GM19438 (cell line): ENCODE results near the gene OGFOD2.

Experiments used
- ATAC-seq: cut with Tn5 transposase; IDR thresholded peaks from one replicate; pipeline ENCODE4 v1.9.1; 2021; ENCODE audit warnings: low read depth; ENCODE audit not compliant: unreplicated experiment

The OGFOD2 gene

DNA sequence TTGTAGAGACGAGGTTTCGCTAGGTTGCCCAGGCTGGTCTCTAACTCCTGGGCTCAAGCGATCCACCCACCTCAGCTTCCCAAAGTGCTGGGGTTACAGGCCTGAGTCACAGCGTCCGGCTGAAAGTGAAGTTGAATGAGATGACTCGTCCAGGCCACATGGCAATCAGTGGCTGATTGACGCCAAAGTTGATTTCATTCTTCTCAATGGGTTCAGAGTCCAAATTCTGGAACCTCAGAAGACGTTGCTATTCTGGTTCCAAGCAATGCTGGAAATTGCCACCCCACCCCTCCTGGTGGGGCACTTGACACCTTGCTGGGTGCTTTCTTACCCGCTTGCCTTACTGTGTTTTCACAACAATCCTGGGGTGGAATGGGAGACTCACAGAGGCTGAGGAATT lies 23.6 kb upstream of the OGFOD2 start:
- no peak for ATAC-seq

DNA sequence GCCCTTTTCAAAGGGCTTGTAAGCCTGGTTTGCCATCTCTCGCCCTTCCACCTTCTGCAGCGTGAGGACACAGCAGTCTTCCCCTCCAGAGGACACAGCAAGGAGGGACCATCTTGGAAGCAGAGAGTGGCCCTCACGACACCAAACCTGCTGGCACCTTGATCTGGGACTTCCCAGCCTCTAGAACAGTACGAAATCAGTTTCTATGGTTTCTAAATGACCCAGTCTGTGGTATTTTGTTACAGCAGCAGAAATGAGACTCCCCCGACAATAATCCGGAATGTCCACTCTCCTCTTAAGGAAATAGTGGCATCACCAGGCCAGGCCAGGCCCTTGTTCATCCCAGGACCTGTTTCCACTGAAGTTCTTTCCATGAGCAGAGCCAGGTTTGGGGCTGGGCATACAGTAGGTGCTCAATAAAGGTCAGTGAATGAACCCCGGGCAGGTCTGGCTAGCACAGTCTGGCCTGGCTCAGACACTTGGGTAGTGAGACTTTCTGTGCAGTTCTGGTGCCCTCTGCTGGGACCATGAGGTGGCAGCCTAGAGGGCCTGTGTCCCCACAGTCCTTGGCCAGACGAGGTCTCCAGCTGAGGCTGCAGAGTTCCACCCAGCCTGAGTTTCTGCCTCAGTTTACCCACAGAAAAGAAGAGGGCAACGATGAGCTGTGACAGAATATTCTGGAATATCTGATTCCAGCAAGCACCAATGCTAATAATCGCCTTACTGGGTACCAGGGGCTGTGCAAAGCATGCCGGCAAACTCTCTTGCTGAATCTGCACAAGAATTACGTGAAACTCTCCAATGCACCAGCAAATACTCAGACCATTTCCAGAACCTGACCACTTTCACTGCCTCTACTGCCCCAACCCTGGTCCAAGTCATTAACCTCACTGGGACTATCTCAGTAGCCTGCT lies 22.8 kb upstream of the OGFOD2 start:
- peak; percentile 86 for ATAC-seq

DNA sequence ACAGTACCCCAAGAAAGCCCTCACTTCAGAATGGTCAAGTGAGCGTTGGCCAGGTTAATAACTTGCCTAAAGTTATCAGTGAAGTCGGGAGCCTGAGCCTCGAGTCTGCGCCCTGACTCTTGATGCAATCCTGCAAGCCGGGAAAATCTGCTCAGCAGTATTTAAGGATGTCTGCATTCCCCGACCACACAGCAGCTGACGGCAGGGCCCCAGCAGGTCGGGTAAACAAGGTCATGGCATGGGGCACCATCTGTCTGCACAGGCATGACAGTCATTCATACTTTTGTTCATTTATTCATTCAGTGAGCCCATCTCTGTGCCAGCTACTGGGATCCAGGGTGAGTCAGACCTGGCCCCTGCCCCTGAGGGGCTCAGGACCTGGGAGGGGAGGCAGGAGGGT lies 19.9 kb upstream of the OGFOD2 start:
- no peak for ATAC-seq

DNA sequence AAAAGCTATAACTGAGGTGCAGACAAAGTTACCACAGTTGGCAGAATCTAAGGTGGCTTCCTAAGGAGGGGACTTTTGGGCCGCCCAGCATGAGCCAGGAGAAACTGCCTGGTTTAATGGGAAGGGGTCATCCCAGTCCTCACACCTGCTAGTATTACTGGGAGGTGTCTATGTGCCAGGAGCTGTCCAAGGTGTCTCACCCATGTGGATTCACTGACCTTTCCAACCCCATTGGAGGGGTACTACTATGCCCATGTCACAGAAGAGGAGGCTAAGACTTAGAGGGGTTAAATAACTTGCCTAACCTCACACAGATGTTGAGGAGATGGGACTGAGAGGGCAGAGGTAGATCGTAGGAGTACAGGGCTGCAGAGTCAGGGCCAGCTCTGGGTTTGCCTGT lies 19.0 kb upstream of the OGFOD2 start:
- ATAC-seq = no peak

DNA sequence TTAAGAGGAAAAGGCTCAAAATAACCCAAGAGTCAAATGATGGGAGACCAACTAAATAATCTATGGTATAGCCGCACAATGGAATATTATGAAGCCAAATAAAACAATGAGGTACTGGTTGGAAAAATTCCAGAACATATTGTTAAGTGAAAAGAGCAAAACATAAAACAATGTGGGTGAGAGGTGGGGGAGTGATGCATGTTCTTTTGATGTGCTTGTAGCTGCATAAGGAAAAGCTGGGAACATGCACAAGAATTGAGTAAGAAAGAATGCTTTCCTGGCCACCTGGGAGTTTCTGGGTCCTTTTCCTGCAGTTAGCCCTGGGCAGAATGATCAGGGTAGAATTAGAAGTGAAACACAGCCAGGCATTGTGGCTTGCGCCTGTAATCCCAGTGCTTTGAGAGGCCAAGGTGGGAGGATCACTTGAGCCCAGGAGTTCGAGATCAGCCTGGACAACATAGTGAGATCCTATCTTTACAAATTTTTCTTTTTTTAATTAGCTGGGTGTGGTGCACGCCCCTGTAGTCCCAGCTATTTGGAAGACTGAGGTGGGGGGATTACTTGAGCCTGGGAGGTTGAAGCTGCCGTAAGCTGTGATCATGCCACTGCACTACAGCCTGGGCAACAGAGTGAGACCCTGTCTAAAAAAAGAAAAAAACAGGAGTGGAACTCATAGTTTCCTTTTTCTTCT lies 16.7 kb upstream of the OGFOD2 start:
- no peak for ATAC-seq

DNA sequence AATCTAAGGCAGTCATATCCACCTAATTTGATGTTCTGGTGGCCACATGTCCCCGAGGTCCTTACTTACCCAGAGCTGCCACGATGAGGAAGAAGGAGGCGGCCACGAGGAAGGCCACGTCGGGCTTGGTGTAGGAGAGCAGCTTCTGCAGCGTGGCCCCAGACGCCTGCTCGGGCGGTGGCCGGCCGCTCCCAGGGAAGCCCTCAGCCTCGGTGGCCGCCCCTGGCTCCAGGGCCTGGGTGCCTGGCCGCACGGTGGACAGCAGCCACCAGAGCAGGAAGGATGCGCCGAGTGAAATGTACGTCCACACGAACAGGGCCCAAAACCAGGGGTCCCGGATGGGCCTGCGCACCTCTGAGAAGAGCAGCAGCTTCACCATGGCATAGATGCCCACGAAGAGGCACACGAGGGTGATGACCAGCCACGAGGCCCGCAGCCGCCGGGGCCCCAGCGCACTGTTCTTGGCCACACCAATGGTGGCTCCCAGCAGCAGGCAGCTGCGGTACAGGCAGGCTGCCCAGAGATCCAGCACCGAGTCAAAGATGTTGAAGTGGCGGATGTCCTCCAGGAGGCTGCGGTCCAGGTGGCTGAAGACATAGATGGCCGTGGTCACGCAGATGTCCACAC lies 15.4 kb upstream of the OGFOD2 start:
- ATAC-seq = no peak

DNA sequence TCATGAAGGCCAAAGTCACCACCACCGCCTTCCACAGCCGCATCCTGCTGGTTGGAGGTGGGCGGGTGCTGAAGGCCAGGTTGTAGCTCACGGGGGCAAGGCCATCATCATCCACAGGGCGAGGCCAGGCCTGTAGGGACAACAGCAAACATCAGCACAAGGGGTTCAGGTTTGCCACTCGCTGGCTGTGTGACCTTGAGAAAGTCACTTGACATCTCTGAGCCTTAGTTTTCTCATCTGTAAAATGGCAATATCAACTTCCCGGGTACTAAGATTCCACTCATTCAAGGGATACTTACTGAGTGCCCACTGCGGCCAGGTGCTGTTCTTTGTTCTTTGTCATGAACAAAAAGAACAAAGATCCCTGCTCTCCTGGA lies 14.9 kb upstream of the OGFOD2 start:
- ATAC-seq = no peak

DNA sequence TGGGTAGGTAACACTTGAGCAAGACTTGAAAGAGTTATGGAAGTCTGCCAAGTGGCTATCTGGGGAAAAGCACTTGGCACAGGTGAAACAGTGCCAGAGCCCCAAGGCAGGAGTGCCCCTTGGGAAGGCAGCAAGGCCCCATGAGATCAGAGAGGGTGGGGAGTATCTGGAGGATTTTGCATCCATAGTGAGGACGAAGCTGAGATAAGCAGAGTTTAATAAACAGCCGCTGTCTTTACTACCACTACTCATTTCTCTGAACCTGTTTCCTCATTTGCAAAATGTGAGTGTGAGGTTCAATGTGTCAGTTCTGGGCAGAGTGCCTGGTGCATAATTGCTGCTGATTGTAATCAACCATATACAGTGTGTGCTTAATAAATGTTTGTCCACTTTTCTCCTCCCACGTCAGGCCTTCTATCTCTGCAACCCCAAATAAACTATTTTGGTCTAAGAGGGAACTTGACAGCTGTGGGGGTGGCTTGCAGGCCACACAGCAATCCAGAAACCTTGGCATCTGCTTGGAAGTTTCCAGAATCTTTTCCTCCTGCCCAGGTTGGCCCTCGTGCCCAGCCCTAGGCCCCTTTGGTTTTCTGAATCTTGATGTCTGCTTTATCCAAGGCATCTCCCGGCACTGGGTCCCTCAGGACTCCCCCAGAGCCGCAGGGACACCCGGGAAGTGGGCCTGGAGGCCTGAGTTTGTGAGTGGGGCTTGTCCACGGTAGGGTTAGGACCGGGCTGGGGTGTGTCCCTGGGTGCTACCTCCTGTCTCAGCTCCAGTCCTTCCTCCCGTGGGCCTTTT lies 13.3 kb upstream of the OGFOD2 start:
- no peak for ATAC-seq

DNA sequence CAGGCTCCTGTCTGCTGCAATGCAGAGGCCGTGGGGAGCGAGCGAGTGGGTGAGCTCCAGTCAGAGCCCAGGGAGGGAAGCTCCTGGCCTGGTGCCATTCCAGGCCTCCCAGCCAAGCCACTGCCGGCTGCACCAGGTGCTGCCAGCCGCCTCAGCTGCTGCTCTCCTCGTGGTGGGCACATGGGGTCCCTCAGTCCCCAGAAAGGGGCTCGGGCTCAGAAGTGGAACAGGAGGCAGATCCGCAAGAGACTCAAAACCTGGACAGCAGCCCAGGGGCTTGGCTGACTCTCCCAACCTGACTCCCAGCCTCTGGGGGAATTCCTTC lies 11.1 kb upstream of the OGFOD2 start:
- no peak for ATAC-seq

DNA sequence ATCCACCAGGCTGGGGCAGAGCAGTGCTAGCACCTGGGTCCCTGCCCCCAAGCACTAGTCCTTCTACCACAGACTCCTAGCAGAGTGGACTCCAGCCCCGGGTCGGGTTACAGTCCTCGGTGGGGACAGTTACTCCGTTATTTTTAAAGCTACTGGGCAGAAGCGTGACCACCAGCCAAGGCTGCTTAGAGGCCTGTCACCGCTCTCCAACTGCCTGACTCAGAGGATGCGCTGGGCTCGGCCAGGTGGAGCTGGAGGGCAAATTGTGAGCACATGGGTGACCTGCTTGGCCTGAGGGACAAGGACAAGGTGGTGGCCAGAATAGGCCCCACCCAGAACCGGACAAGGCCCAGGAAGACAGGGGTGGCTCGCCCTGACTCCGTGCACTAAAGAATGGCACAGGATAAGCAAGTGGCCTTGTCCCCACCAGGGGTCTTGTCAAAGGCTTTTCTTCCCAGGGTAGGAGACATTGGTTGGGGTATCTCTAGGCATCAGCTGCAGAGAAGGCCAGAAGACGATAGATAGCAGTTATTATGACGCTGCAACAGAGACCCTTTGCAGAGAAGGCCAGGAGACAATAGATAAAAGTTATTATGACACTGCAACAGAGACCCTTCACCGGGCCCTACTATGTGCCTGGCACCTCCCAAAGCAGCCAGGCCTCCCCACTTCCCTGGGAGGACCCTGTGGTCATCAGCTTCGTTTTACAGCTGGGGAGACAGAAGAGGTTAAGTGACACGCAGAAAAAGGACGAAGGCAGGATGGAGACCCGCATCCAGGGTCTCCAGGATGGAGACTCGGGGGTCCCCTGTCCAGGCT lies 10.4 kb upstream of the OGFOD2 start:
- no peak for ATAC-seq

DNA sequence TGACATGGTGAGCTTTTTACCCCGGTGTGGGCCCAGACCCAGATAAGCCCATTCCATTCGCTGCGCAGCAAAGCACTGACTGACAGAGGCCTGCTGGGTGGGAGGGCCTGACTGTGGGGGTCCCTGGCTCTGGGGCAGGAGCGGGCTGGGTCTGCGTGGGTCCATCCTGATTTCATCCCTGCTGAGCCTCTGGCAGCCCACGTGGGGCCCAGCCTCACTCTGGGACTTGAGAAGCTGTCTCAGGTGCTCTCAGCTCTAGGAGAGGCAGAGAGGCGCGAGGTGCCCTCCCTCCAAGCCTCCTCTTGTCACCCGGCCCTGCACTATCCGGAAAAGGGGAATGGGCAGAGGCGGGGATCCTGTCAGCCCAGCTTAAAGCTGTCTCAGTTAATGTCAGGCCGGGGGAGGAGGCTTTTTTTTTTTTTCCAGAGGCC lies 9.7 kb upstream of the OGFOD2 start:
- ATAC-seq = no peak

DNA sequence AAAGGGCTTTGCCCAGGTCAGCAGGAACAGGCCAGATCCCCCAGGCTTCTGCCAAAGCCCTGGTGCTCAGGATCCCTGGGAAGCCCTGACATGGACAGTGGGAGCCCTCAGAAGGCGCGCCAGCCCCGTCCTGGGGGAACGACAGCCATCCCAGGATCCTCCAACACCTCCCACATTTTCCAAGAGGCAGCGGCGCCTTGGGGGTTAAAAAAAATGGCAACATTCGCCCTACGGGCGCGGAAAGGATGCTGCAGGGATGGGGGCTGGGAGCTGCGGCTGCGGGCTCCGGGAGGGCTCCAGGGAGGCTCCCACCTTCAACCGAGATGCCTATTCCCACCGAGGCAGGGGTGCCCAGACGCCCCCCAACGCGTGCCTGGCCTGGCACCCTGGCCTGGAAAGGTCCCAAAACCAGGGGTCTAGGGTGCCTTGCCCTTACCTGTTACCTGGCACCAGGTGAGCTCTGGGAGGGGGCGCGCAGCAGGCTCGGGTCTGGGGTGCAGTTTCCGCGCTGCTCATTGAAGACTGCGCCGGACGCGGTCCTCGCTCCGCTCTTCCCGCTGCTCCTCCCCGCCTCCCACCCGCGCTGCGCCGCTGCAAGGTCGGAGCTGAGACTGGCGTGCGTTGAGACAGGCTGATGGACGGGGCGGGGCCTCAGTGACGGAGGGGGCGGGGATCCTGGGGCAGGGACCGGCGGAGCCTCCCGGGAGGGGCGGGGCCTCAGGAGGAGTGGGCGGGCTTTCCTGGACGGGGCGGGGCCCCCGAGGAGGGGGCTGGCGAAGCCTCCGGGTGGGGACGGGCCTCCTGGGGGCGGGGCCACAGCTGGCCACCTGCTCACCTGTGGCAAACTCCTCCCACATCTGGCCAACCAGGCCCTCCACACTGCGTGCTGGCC lies 8.9 kb upstream of the OGFOD2 start, which contains the start of gene ABCB9:
TSS of gene ABCB9 (minus strand) at position 613 of the 892 bp plus-strand sequence. CDS start 6,228 bp downstream, outside the sequence.
- peak; percentile 74 for ATAC-seq

DNA sequence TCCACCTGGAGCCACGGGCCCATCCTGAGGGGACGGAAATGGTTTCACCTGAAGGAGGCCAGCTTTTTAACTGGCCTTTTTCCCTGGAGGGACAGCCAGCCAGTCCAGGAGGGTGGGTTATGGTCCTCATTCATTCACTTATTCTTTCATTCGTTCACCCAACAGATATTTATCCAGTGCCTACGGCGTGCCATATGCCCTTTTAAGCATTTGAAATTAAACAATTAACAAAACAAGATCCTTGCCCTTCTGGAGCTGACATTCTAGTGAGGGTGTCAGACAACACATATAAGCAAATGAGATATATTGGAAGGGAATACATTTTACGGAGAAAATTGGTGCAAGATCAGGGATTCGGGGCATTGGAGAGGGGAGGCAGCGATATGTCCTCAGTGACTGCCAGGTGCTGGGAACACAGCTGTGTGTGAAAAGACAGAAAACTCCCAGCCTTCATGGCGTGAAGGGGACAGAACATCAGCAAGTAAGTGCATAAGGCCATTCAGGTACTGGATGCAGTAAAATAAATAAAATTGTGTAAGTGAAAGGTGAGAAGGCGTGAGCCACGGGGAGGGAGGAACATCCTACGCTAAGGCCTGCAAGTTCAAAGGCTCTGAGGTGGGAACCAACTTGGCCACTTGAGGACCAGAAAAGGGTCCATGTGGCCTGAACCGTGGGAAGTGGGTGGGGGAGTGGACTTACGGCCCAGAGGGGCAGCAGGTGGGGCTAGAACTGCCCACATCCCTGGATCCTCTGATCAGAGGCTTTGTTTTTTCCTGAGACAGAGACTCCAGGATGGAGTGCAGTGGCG lies 8.1 kb upstream of the OGFOD2 start:
- no peak for ATAC-seq

DNA sequence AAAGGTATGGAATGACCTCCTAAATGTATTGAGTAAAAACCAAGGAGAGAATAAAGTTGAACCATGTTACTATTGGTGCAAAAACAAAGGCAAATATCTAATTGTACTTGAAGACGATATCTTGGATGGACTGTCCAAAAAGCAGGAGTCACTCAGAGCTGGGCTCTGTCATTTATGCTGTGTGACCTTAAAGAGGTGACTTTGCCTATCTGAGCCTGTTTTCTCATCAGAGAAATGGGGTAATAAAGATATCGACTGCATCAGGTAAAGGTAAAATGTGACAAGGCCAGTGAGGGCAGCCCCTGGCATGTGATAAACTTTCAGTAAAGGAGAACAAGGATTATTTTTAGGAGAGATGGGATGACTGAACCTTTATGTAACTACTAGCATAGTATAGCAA lies 6.9 kb upstream of the OGFOD2 start:
- no peak for ATAC-seq

DNA sequence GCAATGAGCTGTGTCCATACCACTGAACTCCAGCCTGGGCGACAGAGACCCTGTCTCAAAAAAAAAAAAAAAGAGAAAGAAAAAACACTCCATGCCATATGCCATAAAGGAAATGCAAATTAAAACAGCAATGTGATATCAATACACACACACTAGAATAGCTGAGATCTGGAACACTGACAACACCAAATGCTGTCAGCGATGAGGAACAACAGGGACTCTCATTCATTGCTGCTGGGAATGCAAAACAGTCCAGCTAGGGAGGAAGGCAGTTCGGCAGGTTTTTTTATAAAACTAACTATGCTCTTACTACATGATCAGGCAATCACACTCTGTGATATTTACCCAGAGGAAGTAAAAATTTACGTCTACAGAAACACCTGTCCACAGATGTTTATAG lies 5.4 kb upstream of the OGFOD2 start:
- no peak for ATAC-seq

DNA sequence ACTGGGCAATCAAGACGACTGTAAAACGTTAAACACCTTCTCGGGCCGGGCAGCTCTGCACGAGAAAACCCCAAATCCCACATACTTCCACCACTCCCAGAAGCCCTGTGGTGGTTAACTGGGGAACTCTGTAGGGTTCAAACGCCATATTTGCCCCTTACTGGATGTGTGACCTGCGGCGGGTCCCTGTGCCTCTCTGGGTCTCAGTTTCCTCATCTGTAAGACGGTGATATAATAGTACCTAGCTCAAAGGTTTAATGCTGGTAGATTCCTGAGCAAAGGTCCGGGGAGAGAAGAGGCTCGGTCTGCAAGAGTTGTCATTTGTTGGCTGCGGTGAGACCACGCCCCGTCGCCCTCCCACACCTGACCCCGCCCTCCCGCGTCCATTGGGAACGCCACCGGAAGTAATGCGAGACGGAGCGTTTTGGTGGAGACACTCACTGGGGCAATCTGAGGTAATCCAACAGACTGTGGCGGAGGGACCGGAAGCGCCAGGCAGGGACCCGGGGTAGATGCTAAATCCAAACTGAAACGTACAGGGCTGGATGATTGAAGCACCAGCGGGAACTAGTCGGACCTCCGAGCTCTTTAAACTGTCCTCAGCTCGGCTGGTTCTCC lies 661 bp upstream of the OGFOD2 start:
- peak; percentile 82 for ATAC-seq

DNA sequence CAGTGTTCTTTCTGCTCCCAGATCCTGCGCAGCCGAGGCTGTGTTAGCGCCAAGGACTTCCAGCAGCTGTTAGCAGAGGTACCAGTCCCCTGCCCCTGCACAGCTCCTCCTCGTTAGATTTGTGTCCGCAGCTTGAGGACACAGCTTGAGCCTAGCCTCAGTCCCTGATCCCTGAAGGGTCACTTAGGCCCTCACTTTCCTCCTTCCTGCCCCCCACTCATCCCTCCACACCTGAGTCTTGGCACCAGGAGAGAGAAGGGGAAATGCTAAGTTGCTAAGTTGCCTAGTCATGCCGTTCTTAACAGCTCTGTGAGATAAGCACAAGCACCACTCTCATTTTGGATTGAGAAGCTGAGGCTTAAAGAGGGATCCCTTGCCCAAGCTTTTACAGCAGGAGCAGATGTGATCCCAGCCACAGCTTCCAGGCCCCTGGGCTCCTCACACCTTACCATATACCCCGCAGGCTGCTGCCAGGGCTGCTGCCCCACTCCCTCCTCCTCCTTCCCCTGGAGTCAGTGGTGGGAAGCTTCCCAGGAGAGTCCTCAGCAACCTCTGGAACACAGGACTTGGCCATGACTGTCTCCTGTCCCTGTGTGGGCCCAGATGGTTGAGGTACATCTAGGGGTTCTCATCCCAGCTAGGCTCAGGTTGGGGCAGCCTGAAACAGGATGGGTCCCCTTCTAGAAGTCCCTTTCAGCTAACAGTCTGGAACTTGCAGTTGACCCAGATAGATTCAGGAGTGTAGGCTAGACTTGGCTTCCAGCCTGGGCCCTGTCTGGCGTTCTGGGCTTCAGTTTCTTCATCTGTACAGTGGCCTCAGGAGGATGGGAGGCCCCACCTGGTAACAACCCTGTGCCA lies 975 bp downstream of the OGFOD2 start:
- ATAC-seq = no peak
